HCT116 (cell line): ENCODE data around the gene CX3CR1.

ENCODE experiments used
- CTCF ChIP-seq, 3 experiments: fragments of 200-600 bp in 1 of 3; sonication (generic) in 1 of 3; IDR thresholded peaks in 2 of 3; conservative IDR thresholded peaks in 1 of 3; 2 replicates each; pipeline ENCODE4 v1.5.1; 2012 to 2017; ENCODE audit warnings: low read depth in 2 of 3, low read length in 2 of 3, antibody characterized with exemption in 1 of 3, borderline replicate concordance in 1 of 3, control low read depth in 1 of 3, mild to moderate bottlenecking in 1 of 3, mixed read lengths in 1 of 3, mixed run types in 1 of 3, moderate library complexity in 1 of 3; ENCODE audit not compliant: insufficient read depth in 1 of 3
- ELF1 ChIP-seq: IDR thresholded peaks from 2 replicates; pipeline ENCODE4 v1.6.1; 2012; ENCODE audit warnings: low read depth, borderline replicate concordance
- POLR2AphosphoS5 ChIP-seq: IDR thresholded peaks from 2 replicates; pipeline ENCODE4 v1.6.1; 2011; ENCODE audit warnings: mild to moderate bottlenecking, low read depth, low read length, moderate library complexity
- TCF7L2 ChIP-seq: IDR thresholded peaks from 2 replicates; pipeline ENCODE4 v1.7.0; 2011; ENCODE audit warnings: borderline replicate concordance, inconsistent platforms; ENCODE audit not compliant: insufficient read depth, insufficient read length; ENCODE audit errors: extremely low read depth
- ZBTB33 ChIP-seq: IDR thresholded peaks from 2 replicates; pipeline ENCODE4 v1.6.1; 2011; ENCODE audit warnings: mild to moderate bottlenecking, low read length, moderate library complexity; ENCODE audit not compliant: insufficient replicate concordance; ENCODE audit errors: extremely low read depth

- TF ChIP-seq ELF1 (no peak), ZBTB33 (no peak), CTCF (IDR thresholded peaks at IDR 0.05 in 2 of 3, conservative IDR thresholded peaks at IDR 0.05 in 1 of 3; ENCODE audit: borderline replicate concordance in 1 of 3, insufficient read depth in 1 of 3, low read depth in 2 of 3, low read length in 2 of 3) (no peak), POLR2AphosphoS5 (no peak), TCF7L2 (no peak)
Observed at GRCh38 chr3:39275963-39276593, 3.8 kb downstream of the CX3CR1 start.
